Osteoblast (primary cell): ENCODE measurements around the gene GYPC. TPM values are rescaled to one million over a fixed set of nuclear protein-coding genes. Genes with fewer than 3 reads are reported as not detected.

Experiments
- DNase-seq: peaks from one replicate; pipeline ENCODE4 v3.0.0; 2011; ENCODE audit warnings: low spot score, mixed read lengths; ENCODE audit not compliant: insufficient read length; ENCODE audit errors: missing footprints
- H2AFZ ChIP-seq: 2 replicates; pipeline ENCODE4 v1.6.0; 2011; ENCODE audit warnings: mild to moderate bottlenecking, low read length
- H3K27ac ChIP-seq: 2 replicates; pipeline ENCODE4 v1.5.1; 2011; ENCODE audit warnings: mild to moderate bottlenecking, low read depth, low read length, moderate library complexity
- H3K27me3 ChIP-seq: 2 replicates; pipeline ENCODE4 v1.6.0; 2012; ENCODE audit warnings: mild to moderate bottlenecking, control low read depth, inconsistent platforms, low read length, moderate library complexity; ENCODE audit not compliant: insufficient read depth
- H3K36me3 ChIP-seq: 2 replicates; pipeline ENCODE4 v1.5.1; 2011; ENCODE audit warnings: mild to moderate bottlenecking, low read length, control low read depth, moderate library complexity; ENCODE audit not compliant: insufficient read depth
- H3K4me1 ChIP-seq: 2 replicates; pipeline ENCODE4 v1.5.1; 2011; ENCODE audit warnings: mild to moderate bottlenecking, low read length, control low read depth, moderate library complexity; ENCODE audit not compliant: insufficient read depth
- H3K4me2 ChIP-seq: 2 replicates; pipeline ENCODE4 v1.6.0; 2011; ENCODE audit warnings: mild to moderate bottlenecking, low read length; ENCODE audit not compliant: insufficient read depth
- H3K4me3 ChIP-seq: fragments of 200-600 bp; sonication (generic); 3 replicates; pipeline ENCODE4 v1.5.1; 2012; ENCODE audit warnings: mild to moderate bottlenecking, low read length, inconsistent platforms; ENCODE audit not compliant: insufficient read depth
- H3K79me2 ChIP-seq: 2 replicates; pipeline ENCODE4 v1.6.0; 2012; ENCODE audit warnings: mild to moderate bottlenecking, low read length, control low read depth, inconsistent platforms; ENCODE audit not compliant: insufficient read depth
- H3K9me3 ChIP-seq: 2 replicates; pipeline ENCODE4 v1.5.1; 2011; ENCODE audit warnings: low read depth, low read length, control low read depth
- H4K20me1 ChIP-seq: 2 replicates; pipeline ENCODE4 v1.6.0; 2012; ENCODE audit warnings: mild to moderate bottlenecking, low read length, control low read depth; ENCODE audit not compliant: insufficient read depth
- CTCF ChIP-seq: IDR thresholded peaks from 2 replicates; pipeline ENCODE4 v1.5.1; 2011; ENCODE audit warnings: mild to moderate bottlenecking, low read depth, low read length, moderate library complexity; ENCODE audit errors: extremely low read depth
- total RNA-seq: library from RNA; depleted of rRNA; stranded (reverse); fragments of >200 nt; gene quantifications from 2 replicates; pipeline ENCODE4 v1.2.3, GENCODE V29; 2012

The GYPC gene
- total RNA-seq, 1 donor: 101 TPM

- Histone ChIP-seq H3K27ac (no peak overlapping the region), H3K27me3 (no peaks in the 10 kb centered on the region), H3K4me1 (peaks cover 25% of the 10 kb centered on the region), H4K20me1 (peaks cover 12% of the 10 kb centered on the region), H3K4me3 (no peak overlapping the region), H3K4me2 (no peak overlapping the region), H3K36me3 (no peaks in the 10 kb centered on the region), H3K9me3 (no peaks in the 10 kb centered on the region), H2AFZ (no peak overlapping the region), H3K79me2 (peaks cover 47% of the 10 kb centered on the region)
- no peak for DNase-seq
- no peak for TF ChIP-seq CTCF
These were observed 5.9 kb downstream of the GYPC start for GRCh38 chr2:126661702-126662500.

GRCh38 chr2:126662621-126663020 is 6.7 kb downstream of the GYPC start:
- Histone ChIP-seq H4K20me1 (peaks cover 14% of the 10 kb centered on the region), H3K36me3 (no peaks in the 10 kb centered on the region)

GRCh38 chr2:126663184-126663963 is 7.4 kb downstream of the GYPC start:
- no peak overlapping the region for H3K4me2 ChIP-seq
- H3K9me3 ChIP-seq: no peaks in the 10 kb centered on the region
- H4K20me1 ChIP-seq: peaks cover 14% of the 10 kb centered on the region
- no peak for TF ChIP-seq CTCF
- H3K27me3 ChIP-seq: no peaks in the 10 kb centered on the region
- no peak overlapping the region for H2AFZ ChIP-seq
- no peaks in the 10 kb centered on the region for H3K36me3 ChIP-seq
- H3K79me2 ChIP-seq: peaks cover 46% of the 10 kb centered on the region
- no peak overlapping the region for H3K4me3 ChIP-seq
- H3K4me1 ChIP-seq: peaks cover 11% of the 10 kb centered on the region
- no peak for DNase-seq
- no peak overlapping the region for H3K27ac ChIP-seq

More at GRCh38 chr2:126662621-126663020, 6.7 kb downstream of the GYPC start:
- no peak overlapping the region for H3K27ac ChIP-seq
- DNase-seq: no peak
- H3K4me1 ChIP-seq: peaks cover 18% of the 10 kb centered on the region
- no peak overlapping the region for H3K4me3 ChIP-seq
- no peak overlapping the region for H2AFZ ChIP-seq
- H3K27me3 ChIP-seq: no peaks in the 10 kb centered on the region
- H3K9me3 ChIP-seq: no peaks in the 10 kb centered on the region
- H3K79me2 ChIP-seq: peaks cover 47% of the 10 kb centered on the region
- no peak for TF ChIP-seq CTCF
- no peak overlapping the region for H3K4me2 ChIP-seq

GRCh38 chr2:126664234-126664633 is 8.3 kb downstream of the GYPC start:
- Histone ChIP-seq H3K9me3 (no peaks in the 10 kb centered on the region), H3K36me3 (no peaks in the 10 kb centered on the region), H3K4me2 (no peak overlapping the region), H3K27ac (no peak overlapping the region), H3K4me3 (no peak overlapping the region), H3K79me2 (peaks cover 48% of the 10 kb centered on the region), H4K20me1 (peaks cover 14% of the 10 kb centered on the region), H3K27me3 (no peaks in the 10 kb centered on the region), H2AFZ (no peak overlapping the region), H3K4me1 (peaks cover 2% of the 10 kb centered on the region)
- TF ChIP-seq CTCF: no peak
- no peak for DNase-seq
